Measurements from ENCODE around the gene VIPAS39. TPM values are rescaled to one million over a fixed set of nuclear protein-coding genes. Genes with fewer than 3 reads are reported as not detected.

The VIPAS39 gene
- total RNA-seq, 1 donor from 2014 or later: 15.3 TPM

DNA sequence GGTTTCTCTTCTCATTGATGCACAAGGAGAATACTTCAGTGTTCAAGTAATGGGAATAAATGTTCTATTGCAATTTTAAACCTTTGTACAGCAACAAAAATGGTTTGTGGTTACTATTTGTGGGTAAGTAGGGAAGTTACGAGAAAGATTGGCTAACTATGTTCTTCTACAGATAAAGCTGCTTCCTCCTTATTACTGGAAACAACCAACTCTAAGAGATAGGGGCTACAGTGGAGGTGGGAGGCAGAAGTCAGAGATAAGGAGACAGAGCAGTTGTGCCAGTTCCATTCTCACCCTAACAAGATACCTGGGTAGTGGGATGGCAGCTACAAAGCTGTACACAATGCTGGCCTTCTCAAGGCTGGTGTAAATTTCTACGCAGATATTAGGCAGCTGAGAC, 50.2 kb downstream of the VIPAS39 start:
- POLR2A ChIA-PET: interaction anchor here (0.6 to 1.3 kb wide), 2 partner anchors 18 to 30 kb away, joined by 3 to 5 read pairs; partner anchors contain the start of genes SAMD15 and TMED8
- no peak overlapping the region for H3K4me3 Mint-ChIP-seq
- CTCF ChIA-PET: interaction anchor here (0.7 kb wide), 1 partner anchor 258 kb away, joined by 3 read pairs; no protein-coding TSS in a partner anchor

DNA sequence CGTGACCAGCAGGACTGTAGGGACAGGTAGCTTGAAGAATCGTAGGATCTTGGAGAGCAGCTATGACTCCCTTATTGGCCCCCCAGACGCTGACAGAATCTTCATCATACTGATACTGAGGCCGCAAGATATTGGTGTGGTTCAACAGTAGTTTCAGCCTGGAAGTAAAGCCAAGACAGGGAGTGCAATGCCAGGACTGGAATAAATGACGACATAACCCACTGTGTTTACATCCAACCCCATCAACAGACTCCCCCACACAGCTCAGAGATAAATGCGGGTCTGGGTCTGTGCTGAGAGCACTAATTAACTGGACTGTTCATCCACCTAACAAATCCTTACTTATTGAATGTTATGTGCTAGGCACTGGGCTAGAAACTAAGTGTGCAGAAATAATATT, 50.7 kb downstream of the VIPAS39 start:
- intact Hi-C loops (cut with micrococcal nuclease): no loop called here

More for the DNA sequence above, 50.2 kb downstream of the VIPAS39 start:
- no peaks in the 10 kb centered on the region for H3K9me3 Mint-ChIP-seq
- DNase-seq: no peak
- H3K27me3 Mint-ChIP-seq: no peaks in the 10 kb centered on the region
- intact Hi-C loops (cut with micrococcal nuclease): no loop called here
- H3K36me3 Mint-ChIP-seq (ENCODE audit: low read depth): no peaks in the 10 kb centered on the region
- TF ChIP-seq, protein P1, sequence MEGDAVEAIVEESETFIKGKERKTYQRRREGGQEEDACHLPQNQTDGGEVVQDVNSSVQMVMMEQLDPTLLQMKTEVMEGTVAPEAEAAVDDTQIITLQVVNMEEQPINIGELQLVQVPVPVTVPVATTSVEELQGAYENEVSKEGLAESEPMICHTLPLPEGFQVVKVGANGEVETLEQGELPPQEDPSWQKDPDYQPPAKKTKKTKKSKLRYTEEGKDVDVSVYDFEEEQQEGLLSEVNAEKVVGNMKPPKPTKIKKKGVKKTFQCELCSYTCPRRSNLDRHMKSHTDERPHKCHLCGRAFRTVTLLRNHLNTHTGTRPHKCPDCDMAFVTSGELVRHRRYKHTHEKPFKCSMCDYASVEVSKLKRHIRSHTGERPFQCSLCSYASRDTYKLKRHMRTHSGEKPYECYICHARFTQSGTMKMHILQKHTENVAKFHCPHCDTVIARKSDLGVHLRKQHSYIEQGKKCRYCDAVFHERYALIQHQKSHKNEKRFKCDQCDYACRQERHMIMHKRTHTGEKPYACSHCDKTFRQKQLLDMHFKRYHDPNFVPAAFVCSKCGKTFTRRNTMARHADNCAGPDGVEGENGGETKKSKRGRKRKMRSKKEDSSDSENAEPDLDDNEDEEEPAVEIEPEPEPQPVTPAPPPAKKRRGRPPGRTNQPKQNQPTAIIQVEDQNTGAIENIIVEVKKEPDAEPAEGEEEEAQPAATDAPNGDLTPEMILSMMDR (IDR thresholded peaks at IDR 0.05): no peak
- no peak overlapping the region for H3K27ac Mint-ChIP-seq
- peaks cover 5% of the 10 kb centered on the region for H3K4me1 Mint-ChIP-seq
- no peak for ATAC-seq (ENCODE audit: low read depth)

DNA sequence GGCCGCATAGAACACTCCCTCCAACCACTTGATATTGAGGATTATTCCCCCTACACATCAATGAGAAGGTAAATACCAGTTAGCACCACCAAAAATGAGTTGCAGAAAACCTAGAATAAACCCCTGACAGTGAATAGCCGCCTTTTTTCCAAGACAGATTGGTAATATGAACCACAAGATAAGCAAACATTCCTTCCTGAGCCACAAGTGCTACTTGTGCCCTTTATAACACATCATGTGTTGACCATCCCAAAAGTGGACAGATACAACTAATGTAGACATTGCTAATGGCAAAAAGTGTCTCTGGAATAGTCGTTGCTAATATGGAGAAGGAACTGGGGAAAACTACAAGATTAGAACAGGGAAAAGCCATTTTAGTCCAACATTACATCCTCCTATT, 51.3 kb downstream of the VIPAS39 start:
- intact Hi-C loops (cut with micrococcal nuclease): no loop called here
- peaks cover 5% of the 10 kb centered on the region for H3K4me1 Mint-ChIP-seq
- H3K36me3 Mint-ChIP-seq (ENCODE audit: low read depth): no peaks in the 10 kb centered on the region
- H3K4me3 Mint-ChIP-seq: no peak overlapping the region
- TF ChIP-seq, protein P1 (IDR thresholded peaks at IDR 0.05): no peak
- DNase-seq (no peak), ATAC-seq (ENCODE audit: low read depth) (no peak)
- CTCF ChIA-PET: no interaction called here
- H3K9me3 Mint-ChIP-seq: no peaks in the 10 kb centered on the region
- no peak overlapping the region for H3K27ac Mint-ChIP-seq
- POLR2A ChIA-PET: no interaction called here
- no peaks in the 10 kb centered on the region for H3K27me3 Mint-ChIP-seq

More for the DNA sequence above, 50.7 kb downstream of the VIPAS39 start:
- ATAC-seq (ENCODE audit: low read depth) (no peak), DNase-seq (no peak)
- Mint-ChIP-seq H3K9me3 (no peaks in the 10 kb centered on the region), H3K36me3 (ENCODE audit: low read depth) (no peaks in the 10 kb centered on the region), H3K27me3 (no peaks in the 10 kb centered on the region), H3K27ac (no peak overlapping the region), H3K4me1 (peaks cover 5% of the 10 kb centered on the region), H3K4me3 (no peak overlapping the region)
- TF ChIP-seq, protein P1 (IDR thresholded peaks at IDR 0.05): no peak
- ChIA-PET CTCF (no interaction called here), POLR2A (interaction anchor here (0.6 to 1.3 kb wide), 2 partner anchors 18 to 30 kb away, joined by 3 to 5 read pairs; partner anchors contain the start of genes SAMD15 and TMED8)

DNA sequence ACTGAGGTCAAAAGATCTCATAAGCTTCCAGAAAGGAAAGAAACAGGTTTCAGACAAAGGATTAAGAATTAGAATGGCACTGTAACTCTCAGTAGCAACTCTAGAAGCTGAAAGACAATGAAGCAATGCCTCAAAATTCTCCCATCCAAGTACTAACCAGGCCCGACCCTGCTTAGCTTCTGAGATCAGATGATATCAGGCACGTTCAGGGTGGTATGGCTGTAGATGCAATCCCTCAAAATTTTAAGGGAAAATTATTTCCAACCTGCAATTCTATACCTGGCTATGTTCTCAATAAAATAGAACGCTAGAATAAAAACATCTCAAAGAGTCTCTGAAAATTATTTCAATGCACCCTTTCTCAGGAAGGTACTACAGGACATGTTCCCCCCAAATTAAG, 53.6 kb downstream of the VIPAS39 start:
- H3K4me1 Mint-ChIP-seq: peaks cover 5% of the 10 kb centered on the region
- DNase-seq (no peak), ATAC-seq (ENCODE audit: low read depth) (no peak)
- no peak overlapping the region for H3K4me3 Mint-ChIP-seq
- TF ChIP-seq, protein P1 (IDR thresholded peaks at IDR 0.05): no peak
- no peaks in the 10 kb centered on the region for H3K36me3 Mint-ChIP-seq (ENCODE audit: low read depth)
- no peaks in the 10 kb centered on the region for H3K27me3 Mint-ChIP-seq
- no peak overlapping the region for H3K27ac Mint-ChIP-seq
- H3K9me3 Mint-ChIP-seq: no peaks in the 10 kb centered on the region
- CTCF ChIA-PET: no interaction called here
- POLR2A ChIA-PET: no interaction called here
- intact Hi-C loops (cut with micrococcal nuclease): no loop called here

DNA sequence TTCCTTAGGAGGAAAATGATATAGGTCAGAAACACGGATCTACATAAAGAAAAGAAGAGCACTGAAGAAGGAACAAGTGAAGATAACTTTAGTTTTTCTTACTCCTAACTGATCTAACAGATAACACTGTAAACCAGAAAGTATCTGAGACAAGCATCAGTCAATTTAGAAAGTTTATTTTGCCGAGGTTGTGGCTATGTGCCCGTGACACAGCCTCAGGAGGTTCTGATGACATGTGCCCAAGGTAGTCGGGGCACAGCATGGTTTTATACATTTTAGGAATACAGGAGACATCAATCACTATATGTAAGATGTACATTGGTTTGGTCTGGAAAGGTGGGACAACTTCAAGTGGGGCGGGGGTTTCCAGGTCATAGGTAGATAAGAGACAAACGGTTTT, 57.2 kb downstream of the VIPAS39 start:
- no peaks in the 10 kb centered on the region for H3K4me1 Mint-ChIP-seq
- no peak overlapping the region for H3K4me3 Mint-ChIP-seq
- CTCF ChIA-PET: no interaction called here
- DNase-seq (no peak), ATAC-seq (ENCODE audit: low read depth) (no peak)
- TF ChIP-seq, protein P1 (IDR thresholded peaks at IDR 0.05): no peak
- H3K27me3 Mint-ChIP-seq: no peaks in the 10 kb centered on the region
- no peak overlapping the region for H3K27ac Mint-ChIP-seq
- intact Hi-C loops (cut with micrococcal nuclease): no loop called here
- POLR2A ChIA-PET: interaction anchor here (0.8 kb wide), 1 partner anchor 79 kb away, joined by 3 read pairs; no protein-coding TSS in a partner anchor
- H3K36me3 Mint-ChIP-seq (ENCODE audit: low read depth): no peaks in the 10 kb centered on the region
- no peaks in the 10 kb centered on the region for H3K9me3 Mint-ChIP-seq
